ENCODE results near the gene CETP.
"Not testable (repeated sequence)": the region's sequence is repeated elsewhere in the genome, so short reads cannot be mapped to it uniquely, and the experiment has no call there.

The CETP gene

GRCh38 chr16:56982695-56983094, 20.9 kb downstream of the CETP start:
- DNase-seq (ENCODE audit: low read depth) = no peak

- no peak for DNase-seq (ENCODE audit: low read depth)
Observed at GRCh38 chr16:56983211-56983751, 21.5 kb downstream of the CETP start.

GRCh38 chr16:56984639-56985038, 22.9 kb downstream of the CETP start:
- no peak for DNase-seq (ENCODE audit: low read depth)

GRCh38 chr16:56985288-56985961, 23.7 kb downstream of the CETP start:
- DNase-seq (ENCODE audit: low read depth) = peak; percentile 77

GRCh38 chr16:56985962-56986360, 24.2 kb downstream of the CETP start:
- no peak for DNase-seq (ENCODE audit: low read depth)

GRCh38 chr16:56986361-56986760, 24.6 kb downstream of the CETP start:
- no peak for DNase-seq (ENCODE audit: low read depth)

GRCh38 chr16:56986908-56987307, 25.2 kb downstream of the CETP start:
- DNase-seq (ENCODE audit: low read depth) = not testable (repeated sequence)

- DNase-seq (ENCODE audit: low read depth) = no peak
Observed at GRCh38 chr16:56987692-56988091, 25.9 kb downstream of the CETP start.

GRCh38 chr16:56988161-56988947, 26.6 kb downstream of the CETP start:
- DNase-seq (ENCODE audit: low read depth) = no peak

GRCh38 chr16:56988948-56989945, 27.5 kb downstream of the CETP start, which contains the start of gene NLRC5:
TSS of gene NLRC5 (plus strand) at chr16:56989557. CDS start at chr16:57020713, 31,156 bp downstream.
- peak; percentile 59 for DNase-seq (ENCODE audit: low read depth)

GRCh38 chr16:56989988-56990387, 28.2 kb downstream of the CETP start:
- DNase-seq (ENCODE audit: low read depth) = no peak

- DNase-seq (ENCODE audit: low read depth) = no peak
Observed at GRCh38 chr16:56990407-56991286, 28.9 kb downstream of the CETP start.

GRCh38 chr16:56992431-56992830, 30.7 kb downstream of the CETP start:
- not testable (repeated sequence) for DNase-seq (ENCODE audit: low read depth)

- DNase-seq (ENCODE audit: low read depth) = no peak
Observed at GRCh38 chr16:56993204-56993603, 31.5 kb downstream of the CETP start.

GRCh38 chr16:56994311-56994710, 32.6 kb downstream of the CETP start:
- no peak for DNase-seq (ENCODE audit: low read depth)

GRCh38 chr16:56995136-56995805, 33.5 kb downstream of the CETP start:
- DNase-seq (ENCODE audit: low read depth) = no peak

GRCh38 chr16:56997264-56997663, 35.5 kb downstream of the CETP start:
- no peak for DNase-seq (ENCODE audit: low read depth)

GRCh38 chr16:56997931-56998330, 36.2 kb downstream of the CETP start:
- no peak for DNase-seq (ENCODE audit: low read depth)

GRCh38 chr16:56998352-56998751, 36.6 kb downstream of the CETP start:
- no peak for DNase-seq (ENCODE audit: low read depth)

GRCh38 chr16:56998861-56999260, 37.1 kb downstream of the CETP start:
- DNase-seq (ENCODE audit: low read depth) = no peak
